Measurements from ENCODE around the gene ARHGAP4.

- TF ChIP-seq POLR2A (IDR thresholded peaks at IDR 0.05) (no peak), CTCF (IDR thresholded peaks at IDR 0.05) (no peak), POLR2AphosphoS5 (IDR thresholded peaks at IDR 0.05) (no peak)
Measured at GRCh38 chrX:153909980-153910360, 16.1 kb downstream of the ARHGAP4 start.
